ENCODE results near the gene PPP1R13L. TPM values are rescaled to one million over a fixed set of nuclear protein-coding genes. Genes with fewer than 3 reads are reported as not detected.

PPP1R13L gene
- total and polyA plus RNA-seq, 2 donors (not counting 1 experiment from before 2014, with no cell fraction given), result 7.4 to 9.2 TPM

GRCh38 chr19:45451131-45451849 is 46.4 kb upstream of the PPP1R13L start:
- peak overlapping the region; percentile 46 to 72 (median 65) for H3K4me3 ChIP-seq (ENCODE audit: control extremely low read depth in 1 of 5, extremely low read depth in 1 of 5, insufficient read depth in 1 of 5, low read depth in 2 of 5, low read length in 4 of 5)
- peak overlapping the region; percentile 81 for H3K9ac ChIP-seq (ENCODE audit: low read length)
- peak overlapping the region; percentile 87 for H3K27ac Mint-ChIP-seq
- H3K4me1 Mint-ChIP-seq, result peaks cover 58% of the 10 kb centered on the region
- no peaks in the 10 kb centered on the region for H3K36me3 ChIP-seq (replicated peaks in 1 of 2; ENCODE audit: control extremely low read depth in 1 of 2, control insufficient read depth in 1 of 2, extremely low read depth in 1 of 2, insufficient read depth in 2 of 2, low read length in 1 of 2)
- no peaks in the 10 kb centered on the region for H3K27me3 Mint-ChIP-seq
- H4K20me1 ChIP-seq (ENCODE audit: control insufficient read depth, insufficient read depth, low read length, poor library complexity, severe bottlenecking), result no peaks in the 10 kb centered on the region
- POLR2A ChIA-PET, result interaction anchor here (0.5 to 1.3 kb wide), 2 partner anchors 17 to 70 kb away, joined by 3 to 5 read pairs; partner anchors contain the start of gene FOSB
- H3K4me1 ChIP-seq (ENCODE audit: control insufficient read depth in 2 of 2, insufficient read depth in 2 of 2, low read length in 2 of 2), result peaks cover 28 to 48% of the 10 kb centered on the region in 2 donors
- H3K9me3 Mint-ChIP-seq (ENCODE audit: insufficient read depth), result no peaks in the 10 kb centered on the region
- DNase-seq (peak; percentile 89), ATAC-seq (ENCODE audit: low read depth) (peak; percentile 22)
- CTCF ChIA-PET, result interaction anchor here (1.0 to 2.2 kb wide), 3 partner anchors 12 to 57 kb away, joined by 3 to 7 read pairs (median 5); no protein-coding TSS in a partner anchor
- H3K27ac ChIP-seq (ENCODE audit: low read length in 2 of 2), result peak overlapping the region; percentile 74 to 91
- H3K4me3 Mint-ChIP-seq, result peak overlapping the region; percentile 94
- H3K79me2 ChIP-seq (ENCODE audit: control insufficient read depth, insufficient read depth, low read length), result peaks cover 7% of the 10 kb centered on the region
- 2% methylated on average over 27 of the region's 28 CpGs for WGBS (ENCODE audit: insufficient coverage)
- H3K27me3 ChIP-seq (replicated peaks in 1 of 4; ENCODE audit: control extremely low read depth in 1 of 4, control insufficient read depth in 3 of 4, insufficient read depth in 4 of 4, low read length in 3 of 4), result no peaks in the 10 kb centered on the region
- intact Hi-C loops (cut with micrococcal nuclease), result loop anchor here (1.0 kb wide), 1 partner anchor 16 kb away; the partner anchor contains the start of gene FOSB
- no peak overlapping the region for H2AFZ ChIP-seq (ENCODE audit: insufficient read depth, low read depth, low read length, poor library complexity, severe bottlenecking)
- peaks cover 0 to 5% (median 0%) of the 10 kb centered on the region in 3 donors for H3K9me3 ChIP-seq (ENCODE audit: control extremely low read depth in 1 of 3, control insufficient read depth in 2 of 3, insufficient read depth in 1 of 3, low read length in 2 of 3)
- TF ChIP-seq CTCF (IDR thresholded peaks at IDR 0.05) (no peak), EZH2 (IDR thresholded peaks at IDR 0.05; ENCODE audit: borderline replicate concordance, insufficient read depth, low read depth, low read length, poor library complexity, severe bottlenecking) (no peak)
- H3K4me2 ChIP-seq (replicated peaks; ENCODE audit: low read depth, low read length, poor library complexity, severe bottlenecking), result peak overlapping the region; percentile 91

DNA sequence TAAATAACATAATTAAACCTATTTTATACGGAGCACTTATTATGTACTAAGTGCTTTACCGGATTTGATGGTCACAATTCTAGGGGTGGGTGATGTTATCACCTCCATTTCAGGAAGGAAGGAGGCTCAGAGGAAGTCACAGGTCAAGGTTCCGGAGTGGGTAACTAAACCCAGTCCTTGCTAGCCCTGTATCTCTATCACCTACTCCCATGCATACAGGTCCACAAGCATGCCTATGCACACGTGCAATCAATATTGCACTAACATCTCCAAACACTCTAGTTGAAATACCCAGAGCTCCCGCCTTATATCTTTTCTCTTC is 45.1 kb upstream of the PPP1R13L start:
- H3K9ac ChIP-seq (ENCODE audit: low read length), result peak overlapping the region; percentile 94
- TF ChIP-seq EZH2 (IDR thresholded peaks at IDR 0.05; ENCODE audit: borderline replicate concordance, insufficient read depth, low read depth, low read length, poor library complexity, severe bottlenecking) (no peak), CTCF (IDR thresholded peaks at IDR 0.05) (no peak)
- POLR2A ChIA-PET, result interaction anchor here (1.6 to 2.0 kb wide), 2 partner anchors 18 to 19 kb away, joined by 4 to 6 read pairs; partner anchors contain the start of gene FOSB
- H2AFZ ChIP-seq (ENCODE audit: insufficient read depth, low read depth, low read length, poor library complexity, severe bottlenecking), result no peak overlapping the region
- H3K79me2 ChIP-seq (ENCODE audit: control insufficient read depth, insufficient read depth, low read length), result peaks cover 7% of the 10 kb centered on the region
- H3K4me3 ChIP-seq (ENCODE audit: control extremely low read depth in 1 of 5, extremely low read depth in 1 of 5, insufficient read depth in 1 of 5, low read depth in 2 of 5, low read length in 4 of 5), result peak overlapping the region; percentile 13 to 89 (median 63)
- H3K36me3 ChIP-seq (replicated peaks in 1 of 2; ENCODE audit: control extremely low read depth in 1 of 2, control insufficient read depth in 1 of 2, extremely low read depth in 1 of 2, insufficient read depth in 2 of 2, low read length in 1 of 2), result no peaks in the 10 kb centered on the region
- Mint-ChIP-seq H3K27me3 (no peaks in the 10 kb centered on the region), H3K4me1 (peaks cover 57% of the 10 kb centered on the region), H3K9me3 (ENCODE audit: insufficient read depth) (no peaks in the 10 kb centered on the region), H3K27ac (peak overlapping the region; percentile 87), H3K4me3 (peak overlapping the region; percentile 92)
- CTCF ChIA-PET, result interaction anchor here (0.7 to 6.4 kb wide), 4 partner anchors 10 to 35 kb away, joined by 3 to 66 read pairs (median 12); no protein-coding TSS in a partner anchor
- peaks cover 17 to 41% of the 10 kb centered on the region in 2 donors for H3K4me1 ChIP-seq (ENCODE audit: control insufficient read depth in 2 of 2, insufficient read depth in 2 of 2, low read length in 2 of 2)
- ATAC-seq (ENCODE audit: low read depth) (peak; percentile 9), DNase-seq (no peak)
- WGBS (ENCODE audit: insufficient coverage), result 0% methylated on average over 3 of the region's 5 CpGs
- H4K20me1 ChIP-seq (ENCODE audit: control insufficient read depth, insufficient read depth, low read length, poor library complexity, severe bottlenecking), result no peaks in the 10 kb centered on the region
- no peaks in the 10 kb centered on the region for H3K27me3 ChIP-seq (replicated peaks in 1 of 4; ENCODE audit: control extremely low read depth in 1 of 4, control insufficient read depth in 3 of 4, insufficient read depth in 4 of 4, low read length in 3 of 4)
- intact Hi-C loops (cut with micrococcal nuclease), result no loop called here
- peak overlapping the region; percentile 91 for H3K4me2 ChIP-seq (replicated peaks; ENCODE audit: low read depth, low read length, poor library complexity, severe bottlenecking)
- peaks cover 0 to 4% (median 0%) of the 10 kb centered on the region in 3 donors for H3K9me3 ChIP-seq (ENCODE audit: control extremely low read depth in 1 of 3, control insufficient read depth in 2 of 3, insufficient read depth in 1 of 3, low read length in 2 of 3)
- H3K27ac ChIP-seq (ENCODE audit: low read length in 2 of 2), result peak overlapping the region; percentile 88 to 91

Measured in B cell (primary cell).